Stimulated activated CD4-positive, alpha-beta T cell treated with anti-CD3 and anti-CD28 coated beads, Interleukin-12 subunit alpha, Interleukin-12 subunit beta, amount 100 ng/mL, for 4 hours (primary cell): ENCODE results near the gene TPPP3.
"Not testable (repeated sequence)": the region's sequence is repeated elsewhere in the genome, so short reads cannot be mapped to it uniquely, and the experiment has no call there.

ENCODE experiments used
- DNase-seq: peaks from one replicate; pipeline ENCODE4 v3.0.0-alpha.2; 2020

The TPPP3 gene

DNA sequence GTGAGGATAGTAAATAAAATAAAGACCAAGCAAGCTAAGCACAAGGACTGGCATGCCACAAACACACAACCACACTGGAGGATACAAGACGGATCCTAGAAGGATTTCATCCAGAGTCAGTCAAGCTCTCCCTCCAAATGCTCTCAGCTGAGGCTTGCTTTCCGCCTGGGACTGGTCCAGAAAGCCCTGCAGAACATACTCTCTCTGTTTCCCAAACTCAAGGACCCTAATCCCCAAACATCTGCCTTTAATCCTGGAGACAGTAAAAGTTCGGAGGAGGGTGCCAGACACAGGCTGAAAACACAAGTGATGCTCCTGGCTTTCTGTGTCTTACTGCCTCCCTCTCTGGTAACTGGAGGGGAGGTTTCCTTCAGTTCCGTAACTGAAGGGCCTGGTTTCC lies 32.3 kb upstream of the TPPP3 start:
- DNase-seq: no peak

DNA sequence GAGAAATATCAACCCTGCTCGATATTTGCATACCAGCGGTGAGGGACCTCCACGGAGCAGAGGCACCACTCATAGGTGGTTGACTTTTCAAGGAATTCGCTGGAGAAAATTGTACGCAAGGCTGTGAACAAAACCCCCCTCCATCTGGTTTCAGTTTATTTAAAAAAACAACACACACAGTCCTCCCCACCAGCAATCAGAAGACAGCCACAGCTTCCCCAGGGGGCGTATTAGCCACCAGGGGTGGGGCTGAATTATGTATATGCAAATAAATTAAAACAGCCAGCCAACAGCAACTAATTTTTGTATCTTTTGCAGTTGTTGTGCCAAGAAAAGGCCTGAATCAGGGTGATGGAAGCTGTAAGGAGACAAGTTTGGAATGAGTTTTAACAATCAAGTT lies 31.8 kb upstream of the TPPP3 start:
- no peak for DNase-seq

DNA sequence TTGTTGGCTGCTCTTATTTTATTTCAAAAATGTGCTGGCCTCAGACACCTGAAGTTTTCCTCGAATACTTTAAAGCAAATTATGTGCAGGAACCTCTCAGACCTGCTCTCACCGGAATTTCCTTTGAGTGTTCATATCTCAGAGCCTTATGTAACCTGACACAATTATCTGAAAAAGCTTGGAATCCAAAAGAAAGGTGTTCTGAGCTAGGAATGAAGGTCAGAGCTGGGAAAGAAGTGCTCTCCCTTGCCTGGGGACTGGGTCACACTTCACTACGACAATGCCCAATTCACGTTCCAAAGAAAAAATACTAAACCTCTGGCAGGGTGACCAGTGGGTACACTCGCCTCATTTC lies 30.9 kb upstream of the TPPP3 start:
- no peak for DNase-seq

DNA sequence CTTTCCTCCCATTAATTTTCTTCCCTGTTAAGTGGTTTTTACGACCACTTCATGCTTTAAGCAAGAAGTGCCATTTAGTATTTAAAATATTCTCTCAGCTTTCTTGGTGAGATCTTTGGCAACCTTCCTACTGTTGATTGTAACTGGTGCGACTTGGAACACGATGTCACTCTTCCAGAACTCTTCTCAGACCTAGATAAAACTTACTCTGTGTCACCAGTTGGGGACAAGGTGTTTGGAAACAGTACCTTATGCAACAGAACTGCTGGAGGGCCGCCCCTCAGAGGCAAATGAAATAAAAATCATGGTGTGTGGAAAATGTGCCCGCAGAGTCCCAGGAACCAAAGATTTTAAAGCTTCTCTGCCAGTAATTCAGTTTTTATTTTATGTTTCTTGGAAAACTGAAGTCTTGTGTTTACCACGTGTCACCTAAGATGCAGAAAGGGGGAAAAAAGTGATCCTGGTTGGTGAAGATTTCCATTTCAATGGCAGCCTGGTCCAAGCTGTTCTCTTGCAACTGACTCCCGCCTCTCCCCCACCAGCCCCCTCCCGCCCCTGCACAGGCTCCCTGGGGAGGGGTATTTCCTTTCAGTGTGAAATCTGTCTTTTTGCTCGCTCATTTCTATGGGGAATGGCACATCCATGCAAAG lies 30.4 kb upstream of the TPPP3 start:
- DNase-seq: no peak

DNA sequence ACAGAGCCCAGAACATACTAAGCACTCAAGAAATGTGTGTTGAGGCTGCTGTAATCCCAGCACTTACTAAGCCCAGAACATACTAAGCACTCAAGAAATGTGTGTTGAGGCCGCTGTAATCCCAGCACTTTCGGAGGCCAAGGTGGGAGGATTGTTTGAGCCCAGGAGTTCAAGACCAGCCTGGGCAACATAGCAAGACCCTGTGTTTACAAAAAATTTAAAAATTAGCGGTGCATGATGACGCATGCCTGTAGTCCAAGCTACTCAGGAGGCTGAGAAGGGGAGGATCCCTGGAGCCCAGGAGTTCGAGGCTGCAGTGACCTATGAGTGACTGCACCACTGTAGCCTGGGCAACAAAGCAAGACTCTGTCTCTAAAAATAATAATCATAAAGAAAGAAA lies 29.7 kb upstream of the TPPP3 start:
- DNase-seq: no peak

DNA sequence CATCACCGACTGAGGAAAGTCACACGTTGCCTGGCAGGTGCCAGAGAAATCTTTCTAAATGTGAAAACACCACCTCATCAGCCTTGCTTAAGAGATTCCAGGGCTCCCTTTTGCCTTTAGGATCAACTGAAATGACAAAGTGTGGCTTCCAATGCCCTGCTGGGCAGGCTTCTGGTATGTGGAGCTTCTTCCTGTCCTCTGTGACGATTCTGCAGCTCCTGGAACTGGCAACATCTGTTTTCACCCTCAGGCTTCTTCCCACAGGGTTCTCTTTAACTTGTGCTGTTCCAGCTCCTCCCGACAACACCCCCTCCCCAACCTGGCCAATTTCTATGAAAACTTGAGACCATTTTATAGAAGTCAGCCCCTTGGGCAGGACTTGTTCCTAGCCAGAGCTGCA lies 27.7 kb upstream of the TPPP3 start:
- no peak for DNase-seq

DNA sequence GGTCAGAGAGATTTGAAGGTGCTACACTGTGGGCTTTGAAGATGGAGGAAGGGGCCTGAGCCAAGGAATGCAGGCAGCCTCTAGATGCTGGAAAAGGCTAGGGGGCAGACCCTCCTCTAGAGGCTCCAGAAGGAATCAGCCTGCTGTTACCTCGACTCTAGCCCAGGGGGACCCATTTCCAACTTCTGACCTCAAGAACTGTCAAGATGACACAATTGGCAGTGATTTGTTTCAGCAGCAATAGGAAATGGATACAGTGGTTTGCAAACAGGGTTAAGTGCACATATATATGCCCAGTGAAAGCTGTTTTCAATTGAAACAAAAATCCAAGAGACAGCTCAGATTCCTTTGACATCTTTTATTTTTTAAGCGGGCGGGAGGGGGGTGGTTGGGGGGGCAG lies 26.6 kb upstream of the TPPP3 start:
- DNase-seq: no peak

DNA sequence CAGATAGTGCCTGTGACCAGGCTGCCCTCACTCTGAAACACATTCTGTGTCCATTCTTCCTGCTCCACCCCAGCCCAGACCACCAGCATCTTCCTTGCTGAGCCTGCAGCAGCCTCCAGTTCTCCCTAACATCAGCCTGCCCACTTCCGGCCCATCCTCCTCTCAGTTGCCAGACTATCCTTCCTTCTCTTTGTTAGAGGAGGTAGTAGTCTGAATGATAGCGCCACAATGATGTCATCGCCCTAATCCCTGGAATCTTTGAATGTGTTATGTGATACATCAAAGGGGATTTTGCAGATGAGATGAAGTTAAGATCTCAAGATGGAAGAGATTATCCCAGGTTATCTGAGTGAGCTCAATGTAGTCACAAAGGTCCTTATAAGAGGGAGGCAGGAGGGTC lies 26.2 kb upstream of the TPPP3 start:
- DNase-seq: no peak

DNA sequence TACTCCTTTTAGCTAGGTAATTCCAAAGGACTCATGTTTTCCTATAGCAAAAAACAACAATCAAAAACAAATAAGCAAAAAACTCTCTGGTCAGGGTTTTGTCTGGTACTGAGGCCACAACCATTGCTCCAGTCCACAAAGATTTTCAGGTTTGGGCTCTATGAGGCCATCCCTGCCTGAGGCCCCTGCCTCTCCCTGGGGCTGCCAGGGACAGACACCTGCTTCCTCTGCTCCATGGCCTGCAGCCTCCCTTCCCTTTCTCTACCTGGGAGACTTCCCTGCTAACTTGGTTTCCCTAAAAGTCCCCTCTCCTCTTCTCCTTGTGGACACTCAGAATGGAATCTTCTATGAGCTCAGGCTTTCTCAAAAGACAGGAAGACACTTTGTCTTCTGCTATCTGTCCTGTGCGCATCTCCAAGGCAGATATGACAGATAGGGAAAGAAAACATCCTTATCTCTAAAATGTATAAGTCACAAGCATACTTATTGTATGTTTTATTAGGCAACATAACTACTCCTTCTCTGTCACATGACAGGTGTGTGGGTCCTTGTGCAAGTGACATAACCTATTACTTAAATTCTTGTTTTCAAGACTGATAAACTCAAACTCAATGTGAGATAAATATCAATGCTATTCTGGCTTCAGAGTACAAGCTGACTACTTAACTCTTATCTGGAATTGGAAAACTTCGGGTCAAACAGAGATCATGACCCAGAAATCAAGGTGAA lies 24.2 kb upstream of the TPPP3 start:
- DNase-seq: no peak

DNA sequence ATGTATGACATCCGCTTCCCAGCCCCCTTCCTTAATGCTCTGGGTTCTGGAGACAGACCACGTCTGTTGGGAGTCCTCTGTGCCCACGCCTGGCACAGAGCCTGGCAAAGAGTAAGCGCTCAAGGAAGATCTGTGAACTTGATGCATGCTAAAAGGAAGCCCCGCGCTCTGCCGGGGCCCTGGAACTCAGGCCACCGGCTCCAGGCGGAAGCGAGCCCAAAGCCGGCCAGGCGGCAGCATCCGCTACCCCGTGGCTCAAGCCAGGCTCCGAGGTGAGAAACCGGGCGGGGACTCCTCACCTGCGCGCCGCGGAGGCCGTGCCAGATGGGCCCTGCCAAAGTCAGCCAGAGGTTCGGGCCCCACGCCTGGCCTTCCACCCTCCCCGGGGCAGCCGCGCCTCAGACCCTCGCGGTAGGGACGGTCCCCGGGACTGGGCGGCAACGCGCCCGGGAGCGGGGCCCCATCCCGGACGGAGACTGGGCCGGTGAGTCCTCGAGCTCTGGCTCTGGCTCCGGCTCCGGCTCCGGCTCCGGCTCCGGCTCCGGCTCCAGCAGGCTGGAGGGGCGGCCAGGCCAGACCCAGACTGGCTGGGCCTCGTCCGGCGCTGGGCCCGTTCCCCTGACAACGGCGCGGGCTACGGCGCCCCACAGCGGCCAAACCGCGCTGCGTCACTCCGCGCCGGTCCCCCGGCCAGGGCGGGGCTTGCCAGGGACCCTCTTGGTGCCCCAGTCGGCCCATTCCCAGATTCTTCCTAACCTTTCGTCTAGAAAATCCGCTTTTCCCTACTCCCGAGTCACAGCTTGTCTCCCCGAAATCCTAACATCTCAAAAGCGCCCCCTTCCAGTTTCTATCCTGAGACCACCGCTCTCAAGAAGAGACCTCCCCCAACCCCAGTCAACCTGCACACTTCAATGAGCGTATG lies 22.8 kb upstream of the TPPP3 start, which contains the start of gene ZDHHC1:
Gene ZDHHC1, minus strand, starts transcription at position 606 of the 922 bp plus-strand sequence. CDS start 8,702 bp downstream, outside the sequence.
- peak; percentile 57 for DNase-seq

DNA sequence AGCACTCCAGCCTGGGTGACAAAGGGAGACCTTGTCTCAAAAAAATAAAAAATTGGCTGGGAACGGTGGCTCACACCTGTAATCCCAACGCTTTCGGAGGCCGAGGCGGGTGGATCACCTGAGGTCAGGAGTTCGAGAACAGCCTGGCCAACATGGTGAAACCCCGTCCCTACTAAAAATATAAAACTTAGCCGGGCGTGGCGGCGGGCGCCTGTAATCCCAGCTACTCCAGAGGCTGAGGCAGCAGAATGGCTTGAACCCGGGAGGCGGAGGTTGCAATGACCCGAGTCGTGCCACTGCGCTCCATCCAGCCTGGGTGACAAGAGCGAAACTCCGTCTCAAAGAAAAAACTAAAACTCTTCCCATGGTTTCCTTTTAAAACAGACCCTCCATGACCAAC lies 22.1 kb upstream of the TPPP3 start:
- not testable (repeated sequence) for DNase-seq

DNA sequence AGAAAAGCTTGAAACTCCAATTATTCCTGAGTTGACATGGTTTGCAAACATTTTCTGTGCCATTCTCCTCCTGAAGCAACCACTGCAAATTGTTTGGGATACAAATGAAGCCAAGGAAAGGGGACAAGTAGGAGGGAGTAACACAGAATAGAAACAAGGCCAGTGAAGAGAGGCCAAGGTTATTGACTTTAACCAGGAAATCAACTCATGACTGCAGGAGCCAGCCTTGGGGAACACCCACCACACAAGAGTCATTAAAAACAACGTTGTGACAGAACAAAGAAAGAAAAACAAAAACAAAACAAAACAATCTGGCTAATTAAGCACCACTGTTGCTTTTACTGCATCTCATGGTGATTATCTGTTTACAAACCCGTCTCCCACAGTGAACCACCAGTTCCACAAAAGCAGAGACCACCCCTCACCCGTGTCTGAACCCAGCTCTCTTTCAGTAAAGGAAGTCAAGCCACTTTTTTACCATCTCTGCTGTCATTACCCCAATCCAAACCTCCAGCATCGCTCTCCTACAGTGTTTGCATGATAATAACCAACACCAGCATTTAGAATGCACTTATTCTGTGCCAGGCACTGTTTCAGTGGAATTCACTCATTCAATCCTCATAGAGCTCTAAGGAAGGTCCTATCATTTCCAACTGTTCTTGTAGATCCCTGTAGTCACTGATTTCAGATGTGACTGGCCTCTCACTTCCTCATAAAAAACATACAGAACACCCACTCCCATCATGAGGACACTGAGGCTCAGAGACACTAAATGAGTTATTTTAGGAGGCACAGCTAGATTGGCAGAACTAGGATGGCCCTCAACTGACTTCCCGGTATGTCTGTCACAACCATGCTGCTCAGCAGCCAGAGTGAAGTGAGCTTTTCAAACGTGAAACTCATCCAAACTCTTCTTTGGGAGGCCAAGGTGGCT lies 20.9 kb upstream of the TPPP3 start:
- no peak for DNase-seq

DNA sequence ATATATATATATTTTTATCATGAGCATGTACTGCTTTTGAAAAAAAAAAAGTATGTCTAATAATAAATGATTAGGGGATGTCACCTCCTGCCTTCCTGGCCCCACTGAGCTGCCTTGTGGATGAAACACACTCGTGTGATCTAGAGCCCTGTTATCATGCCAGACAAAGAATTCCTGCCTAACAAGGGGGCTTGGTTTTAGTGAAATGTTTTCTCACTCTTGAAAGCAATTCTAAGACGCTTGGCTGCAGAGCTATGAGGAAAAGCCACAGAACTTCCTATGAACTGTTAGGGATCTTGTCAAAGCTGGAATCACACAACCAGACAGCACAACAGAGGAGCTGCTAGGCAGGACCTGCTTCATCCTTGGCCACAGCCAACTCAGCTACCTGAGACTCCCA lies 19.0 kb upstream of the TPPP3 start:
- DNase-seq: no peak

DNA sequence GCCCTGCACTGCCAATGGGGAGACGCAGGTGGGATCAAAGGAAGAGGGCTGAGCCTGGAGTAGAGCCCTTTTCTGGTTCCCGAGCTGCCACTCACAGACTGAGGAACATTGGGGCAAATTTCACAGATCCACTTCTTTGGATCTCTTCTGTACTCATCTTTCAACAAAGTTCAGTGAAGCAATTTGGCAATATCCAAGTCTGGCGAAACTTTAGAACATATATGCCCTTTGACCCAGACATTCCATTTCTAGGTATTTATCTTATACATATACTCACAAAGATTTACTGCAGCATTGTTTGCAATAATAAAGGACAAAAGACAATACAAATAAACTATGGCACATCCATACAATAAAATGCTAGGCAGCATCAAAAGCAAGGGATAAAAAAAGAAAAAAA lies 18.0 kb upstream of the TPPP3 start:
- no peak for DNase-seq

DNA sequence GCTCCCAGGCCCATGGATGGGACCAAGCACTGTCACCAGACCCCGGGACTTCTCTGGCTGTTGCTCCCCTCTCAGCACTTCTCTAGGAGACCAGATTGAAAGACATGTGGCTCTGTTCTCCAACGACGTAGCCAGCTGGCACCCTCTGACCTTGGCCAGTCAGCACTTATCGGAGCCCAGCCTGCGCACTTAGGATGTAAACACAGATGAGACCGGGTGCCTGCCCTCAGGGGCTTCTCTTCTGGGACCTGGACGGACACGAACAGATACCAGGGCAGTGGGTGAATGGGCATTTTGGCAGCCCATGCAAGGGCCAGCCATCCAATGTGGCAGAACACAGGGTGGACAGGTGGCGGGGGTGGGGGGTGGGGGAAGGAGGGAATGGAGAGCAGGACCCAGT lies 16.3 kb upstream of the TPPP3 start:
- no peak for DNase-seq

DNA sequence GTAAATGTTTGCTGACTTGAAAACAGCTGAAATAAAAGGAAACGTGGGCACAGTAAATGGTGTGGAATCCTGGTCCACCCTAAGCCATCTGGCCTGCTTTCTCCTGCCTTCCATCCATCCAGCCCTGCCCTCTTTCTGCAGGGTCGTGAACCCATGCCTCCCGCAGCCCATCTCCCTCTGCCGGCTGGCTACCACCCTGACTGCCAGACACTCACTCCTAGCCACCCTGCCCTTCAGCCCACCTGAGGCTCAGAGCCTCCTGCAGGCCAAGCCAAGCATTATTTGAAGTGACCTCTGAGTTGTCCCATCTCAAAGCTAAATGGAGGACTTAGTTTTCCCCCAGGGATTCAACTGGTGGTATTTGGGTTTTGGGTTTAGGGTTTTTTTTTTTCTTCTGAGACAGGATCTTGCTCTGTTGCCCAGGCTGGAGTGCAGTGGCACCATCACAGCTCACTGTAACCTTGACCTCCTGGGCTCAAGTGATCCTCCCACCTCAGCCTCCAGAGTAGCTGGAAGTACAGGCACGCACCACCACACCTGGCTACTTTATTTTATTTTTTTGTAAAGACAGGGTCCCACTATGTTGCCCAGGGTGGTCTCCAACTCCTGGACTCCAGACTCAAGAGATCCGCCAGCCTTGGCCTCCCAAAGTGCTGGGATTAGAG lies 14.6 kb upstream of the TPPP3 start:
- no peak for DNase-seq

DNA sequence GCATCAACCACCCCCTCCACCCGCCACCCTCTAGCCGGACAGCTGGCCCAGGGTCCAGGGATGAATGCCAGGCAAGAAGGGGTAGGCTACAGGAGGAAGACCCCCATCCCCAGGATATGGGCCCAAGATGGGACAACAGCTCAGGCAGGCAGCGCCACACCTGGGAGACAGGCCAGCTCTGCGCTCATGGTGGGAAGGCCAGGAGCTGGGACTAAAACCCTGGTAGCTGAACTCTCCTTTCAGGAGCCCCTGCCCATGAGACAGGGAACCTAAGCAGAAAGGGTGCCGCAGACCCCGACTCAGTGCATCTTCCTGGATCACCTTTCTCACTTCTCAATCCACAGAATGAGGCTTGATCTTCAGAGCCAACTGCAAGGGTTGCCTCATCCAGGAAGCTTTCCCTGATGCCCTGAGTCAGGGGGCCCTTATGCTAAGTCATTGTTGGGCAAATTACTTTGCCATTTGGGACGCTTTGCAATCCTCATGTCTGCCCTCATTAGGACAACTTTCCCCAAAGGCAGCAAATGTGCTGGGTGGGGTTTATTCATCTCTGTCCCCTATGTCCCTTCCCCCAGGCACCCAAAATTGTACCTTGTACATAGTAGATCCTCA lies 14.0 kb upstream of the TPPP3 start:
- DNase-seq: no peak

DNA sequence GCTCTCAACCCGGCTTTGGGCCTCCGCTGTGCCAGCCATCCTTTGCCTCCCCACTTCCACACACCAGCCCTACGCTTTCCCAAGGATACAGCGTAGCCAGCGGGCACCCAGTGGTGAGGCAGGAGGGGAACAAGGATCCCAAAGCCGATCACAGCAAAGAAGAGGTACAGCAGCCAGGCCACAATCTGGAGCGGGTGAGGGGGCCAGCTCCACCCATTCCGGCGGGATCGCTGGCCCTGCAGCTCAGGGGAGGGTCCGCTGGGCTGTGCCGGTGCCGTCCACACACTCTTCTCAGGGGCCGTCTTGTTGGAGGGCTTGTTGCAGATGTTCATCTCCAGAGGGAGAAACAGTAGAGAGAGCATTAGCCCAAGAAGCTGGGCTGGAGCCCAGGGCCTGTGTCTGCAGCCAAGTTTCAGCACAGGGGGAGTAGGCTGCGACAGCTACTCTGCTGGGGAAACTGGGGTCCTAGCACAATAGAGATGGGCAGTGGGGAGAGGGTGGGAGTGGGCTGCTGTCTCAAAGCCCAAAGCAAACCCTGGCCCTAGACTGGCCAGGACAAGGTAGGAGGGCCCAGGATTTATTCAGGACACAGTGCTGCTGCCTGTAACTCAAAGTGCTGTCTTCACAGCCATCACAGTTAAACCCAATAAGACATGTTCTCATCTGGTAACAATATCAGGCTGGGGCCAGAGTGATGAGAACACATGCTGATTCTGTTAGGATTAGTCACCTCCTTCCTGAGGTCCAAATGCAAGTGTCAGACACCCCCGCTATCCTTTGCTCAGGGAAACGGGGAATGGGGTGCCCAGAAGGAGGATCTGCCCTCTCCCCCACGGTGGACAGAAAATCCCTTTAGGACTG lies 13.0 kb upstream of the TPPP3 start:
- DNase-seq: no peak

DNA sequence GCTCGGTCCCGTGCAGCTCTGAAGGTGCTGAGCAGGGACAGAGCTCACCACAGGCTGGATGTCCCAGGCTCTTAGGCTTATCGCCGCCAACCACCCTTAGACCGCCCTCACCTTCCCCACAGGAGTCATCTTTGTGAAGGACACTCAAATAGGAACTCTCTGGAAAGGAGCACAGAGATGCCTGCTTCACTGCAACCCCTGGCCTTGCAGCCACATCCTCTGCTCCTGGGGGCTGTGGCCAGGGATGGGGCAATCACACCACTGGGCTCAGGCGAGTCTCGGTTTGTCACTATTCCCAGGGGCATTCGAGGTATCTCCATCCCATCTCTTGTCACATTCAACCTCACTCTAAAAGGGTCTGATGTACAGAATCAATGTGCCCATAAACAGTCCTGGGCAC lies 12.0 kb upstream of the TPPP3 start:
- DNase-seq: no peak

DNA sequence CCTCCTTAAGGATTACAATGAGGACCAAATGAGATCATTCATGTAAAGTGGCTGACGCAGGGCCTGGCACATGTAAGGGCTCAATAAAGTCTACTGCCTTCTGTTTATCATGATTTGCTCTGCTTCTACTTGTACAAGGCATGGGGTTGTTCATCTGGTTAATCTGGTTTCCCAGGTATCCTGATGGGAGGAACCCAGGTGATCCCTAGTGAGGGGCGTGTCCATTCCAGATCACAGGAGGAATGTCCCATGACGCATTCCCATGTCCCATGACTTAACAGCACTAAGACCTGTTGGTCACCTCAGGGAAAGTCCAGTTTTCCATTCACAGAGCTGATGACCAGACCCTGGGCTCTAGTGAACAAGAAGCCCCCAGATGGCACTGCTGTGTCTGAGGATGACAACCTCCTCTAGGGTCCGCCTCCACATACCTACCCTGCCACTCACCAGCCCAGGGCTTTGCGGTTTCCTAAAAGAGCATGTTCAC lies 11.5 kb upstream of the TPPP3 start:
- DNase-seq: no peak
